Activated naive CD8-positive, alpha-beta T cell (primary cell): ENCODE data around the gene TRIM16.
"Not testable (repeated sequence)": the region's sequence is repeated elsewhere in the genome, so short reads cannot be mapped to it uniquely, and the experiment has no call there.

Source experiments
- H3K27ac Mint-ChIP-seq: one replicate; pipeline ENCODE4 v1.8.0; 2021; ENCODE audit warnings: mixed read lengths
- H3K27me3 Mint-ChIP-seq: one replicate; pipeline ENCODE4 v1.8.0; 2021; ENCODE audit warnings: mixed read lengths
- H3K36me3 Mint-ChIP-seq: one replicate; pipeline ENCODE4 v1.8.0; 2021; ENCODE audit warnings: mixed read lengths
- H3K4me1 Mint-ChIP-seq: one replicate; pipeline ENCODE4 v1.8.0; 2021; ENCODE audit warnings: low read depth, mixed read lengths
- H3K4me3 Mint-ChIP-seq: one replicate; pipeline ENCODE4 v1.8.0; 2021; ENCODE audit warnings: mild to moderate bottlenecking, mixed read lengths
- H3K9me3 Mint-ChIP-seq: one replicate; pipeline ENCODE4 v1.8.0; 2021; ENCODE audit warnings: low read depth, mixed read lengths

TRIM16 gene

DNA sequence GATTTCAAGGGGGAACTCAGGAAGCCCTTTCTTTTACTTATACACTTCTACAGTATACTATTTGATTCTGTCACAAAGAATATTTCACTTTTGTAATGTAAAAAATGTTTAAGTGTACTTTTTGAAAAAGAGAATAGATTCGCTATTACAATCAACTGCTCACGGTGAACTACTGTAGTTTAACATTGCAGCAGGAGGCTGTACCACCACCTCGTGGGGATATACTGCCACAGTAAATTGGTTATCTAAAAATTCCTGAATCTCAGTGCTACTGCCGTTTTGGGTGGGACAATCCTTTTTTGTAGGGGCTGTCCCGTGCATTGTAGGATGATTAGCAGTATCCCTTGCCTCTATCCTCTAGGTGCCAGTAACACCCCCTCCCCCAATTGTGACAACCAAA is 14.6 kb downstream of the TRIM16 start:
- not testable (repeated sequence) for H3K4me1 Mint-ChIP-seq, H3K4me3 Mint-ChIP-seq, H3K9me3 Mint-ChIP-seq, H3K27me3 Mint-ChIP-seq, H3K27ac Mint-ChIP-seq
- peaks cover 23% of the 10 kb centered on the region for H3K36me3 Mint-ChIP-seq

DNA sequence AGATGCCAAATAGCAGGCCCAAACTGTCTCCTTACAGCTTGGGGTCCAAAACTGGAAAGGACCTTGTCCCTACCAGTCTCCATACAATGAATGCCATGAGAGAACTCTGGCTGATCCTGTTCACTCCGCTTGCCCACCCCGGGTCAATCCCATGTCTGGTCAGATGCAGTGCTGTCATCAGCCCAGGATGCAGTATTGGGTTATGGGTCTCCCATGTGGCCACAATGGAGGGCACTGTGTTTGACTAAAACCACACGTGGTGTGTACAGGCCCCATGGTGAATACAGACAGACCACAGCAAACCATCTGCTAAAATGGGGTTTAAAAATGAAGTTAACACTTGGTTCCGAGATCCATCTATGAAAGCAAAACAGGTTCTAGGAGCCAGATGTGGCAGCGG is 20.4 kb downstream of the TRIM16 start:
- Mint-ChIP-seq H3K4me3 (no peak overlapping the region), H3K27me3 (no peaks in the 10 kb centered on the region), H3K36me3 (peaks cover 32% of the 10 kb centered on the region), H3K9me3 (no peaks in the 10 kb centered on the region), H3K4me1 (no peaks in the 10 kb centered on the region), H3K27ac (no peak overlapping the region)

DNA sequence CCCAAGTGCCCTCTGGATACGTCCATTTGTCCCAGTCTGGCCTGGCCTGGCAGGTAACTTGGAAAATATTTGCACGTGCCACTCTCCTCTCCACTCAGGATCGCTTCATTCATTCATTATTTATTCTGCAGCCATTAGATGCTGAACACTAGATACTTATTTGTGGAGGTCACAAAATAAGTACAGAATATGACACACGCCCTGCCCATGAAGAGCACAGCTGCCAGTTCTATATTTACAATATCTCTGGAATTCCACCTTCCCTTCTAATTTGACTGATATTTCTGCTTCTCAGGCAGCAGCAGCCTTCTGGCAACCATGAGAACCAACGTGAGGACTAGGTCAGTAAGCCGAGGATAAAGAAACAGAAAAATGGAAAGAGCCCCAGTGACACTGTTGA is 20.9 kb downstream of the TRIM16 start:
- Mint-ChIP-seq H3K9me3 (no peaks in the 10 kb centered on the region), H3K27me3 (no peaks in the 10 kb centered on the region), H3K4me1 (no peaks in the 10 kb centered on the region), H3K36me3 (peaks cover 32% of the 10 kb centered on the region), H3K4me3 (no peak overlapping the region), H3K27ac (no peak overlapping the region)

DNA sequence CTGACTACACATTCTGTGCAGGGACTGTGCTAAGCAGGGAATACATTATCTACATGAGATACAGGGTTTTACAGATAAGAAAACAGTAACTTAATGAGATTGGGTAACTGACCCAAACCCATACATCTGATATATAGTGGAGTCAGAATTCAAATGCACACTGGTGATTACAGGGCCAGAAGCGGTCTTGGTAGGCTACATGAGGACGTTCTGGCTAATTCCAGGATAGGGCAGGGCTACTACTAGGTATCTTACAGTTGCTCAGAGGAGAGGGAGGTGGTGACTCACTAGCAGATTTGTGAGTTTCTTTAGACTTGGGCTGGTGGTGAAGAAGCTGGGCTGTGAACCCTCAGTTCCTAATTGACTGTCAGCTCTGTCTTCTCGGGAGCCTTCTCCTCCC is 21.4 kb downstream of the TRIM16 start:
- H3K4me3 Mint-ChIP-seq = no peak overlapping the region
- no peaks in the 10 kb centered on the region for H3K27me3 Mint-ChIP-seq
- H3K9me3 Mint-ChIP-seq = no peaks in the 10 kb centered on the region
- no peak overlapping the region for H3K27ac Mint-ChIP-seq
- peaks cover 30% of the 10 kb centered on the region for H3K36me3 Mint-ChIP-seq
- no peaks in the 10 kb centered on the region for H3K4me1 Mint-ChIP-seq

DNA sequence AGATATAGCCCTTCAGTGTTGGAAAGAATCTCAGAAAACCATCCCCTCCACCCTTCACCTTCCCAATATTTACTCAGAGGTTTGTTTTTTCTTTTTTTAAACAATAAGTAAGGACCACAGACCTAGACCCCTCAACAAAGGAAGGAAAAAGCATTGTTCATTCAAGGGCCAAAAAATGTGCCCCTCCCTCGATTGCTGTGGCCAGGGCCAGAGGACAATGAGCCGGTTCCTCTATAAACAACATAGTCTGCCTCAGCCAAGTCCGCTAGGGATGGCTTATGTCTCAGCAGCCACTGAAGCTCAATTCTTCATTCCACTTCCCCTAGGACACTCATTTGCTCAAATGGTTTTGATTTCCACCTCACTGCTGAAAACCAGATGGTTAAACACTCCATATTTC is 24.0 kb downstream of the TRIM16 start:
- H3K27ac Mint-ChIP-seq = no peak overlapping the region

DNA sequence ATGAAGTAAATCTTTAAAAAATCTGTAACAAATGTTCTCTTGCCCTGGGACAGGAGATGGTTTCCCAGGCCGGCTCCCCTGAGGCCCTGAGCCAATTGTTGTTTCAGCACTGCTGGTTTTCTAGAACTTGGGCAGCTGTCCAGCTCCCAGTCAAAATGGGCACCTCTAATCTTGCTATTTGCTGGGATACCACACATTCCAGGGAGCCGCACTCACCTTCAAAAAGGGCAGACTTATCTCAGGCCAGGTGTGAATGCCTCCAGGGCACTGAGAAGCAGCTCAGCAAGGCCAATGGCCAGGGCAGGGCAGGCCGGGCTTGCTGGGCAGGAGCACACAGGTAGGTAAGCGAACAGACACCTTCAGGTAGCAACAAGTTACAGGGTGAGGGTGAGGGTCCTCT is 24.4 kb downstream of the TRIM16 start:
- H3K36me3 Mint-ChIP-seq = peaks cover 26% of the 10 kb centered on the region
- H3K4me3 Mint-ChIP-seq = no peak overlapping the region

More for the DNA sequence above, 24.0 kb downstream of the TRIM16 start:
- Mint-ChIP-seq H3K36me3 (peaks cover 26% of the 10 kb centered on the region), H3K9me3 (no peaks in the 10 kb centered on the region), H3K4me3 (no peak overlapping the region), H3K27me3 (no peaks in the 10 kb centered on the region), H3K4me1 (no peaks in the 10 kb centered on the region)

DNA sequence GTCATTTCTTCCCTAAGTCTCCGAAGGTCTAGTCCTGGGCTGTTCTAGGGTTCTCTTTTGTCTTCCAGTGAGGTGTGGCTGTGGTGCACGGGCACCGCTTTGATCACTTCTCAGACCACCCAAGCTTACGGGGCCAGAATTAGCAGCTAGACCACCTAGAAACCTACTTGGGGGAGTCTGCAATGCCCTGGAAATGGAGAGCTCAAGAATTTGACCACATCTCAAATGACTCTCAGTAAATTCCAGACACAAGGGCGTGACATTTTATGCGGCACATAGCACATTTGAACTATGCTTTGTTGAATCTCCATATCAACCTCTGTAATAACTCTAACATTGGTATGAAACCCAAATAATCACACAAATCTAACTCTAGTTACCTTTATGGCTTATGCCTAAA is 24.9 kb downstream of the TRIM16 start:
- H3K27ac Mint-ChIP-seq = no peak overlapping the region
- no peaks in the 10 kb centered on the region for H3K9me3 Mint-ChIP-seq
- H3K4me1 Mint-ChIP-seq = no peaks in the 10 kb centered on the region
- H3K36me3 Mint-ChIP-seq = peaks cover 26% of the 10 kb centered on the region
- H3K27me3 Mint-ChIP-seq = no peaks in the 10 kb centered on the region
- no peak overlapping the region for H3K4me3 Mint-ChIP-seq

More for the DNA sequence above, 24.4 kb downstream of the TRIM16 start:
- Mint-ChIP-seq H3K9me3 (no peaks in the 10 kb centered on the region), H3K27ac (no peak overlapping the region), H3K4me1 (no peaks in the 10 kb centered on the region), H3K27me3 (no peaks in the 10 kb centered on the region)

DNA sequence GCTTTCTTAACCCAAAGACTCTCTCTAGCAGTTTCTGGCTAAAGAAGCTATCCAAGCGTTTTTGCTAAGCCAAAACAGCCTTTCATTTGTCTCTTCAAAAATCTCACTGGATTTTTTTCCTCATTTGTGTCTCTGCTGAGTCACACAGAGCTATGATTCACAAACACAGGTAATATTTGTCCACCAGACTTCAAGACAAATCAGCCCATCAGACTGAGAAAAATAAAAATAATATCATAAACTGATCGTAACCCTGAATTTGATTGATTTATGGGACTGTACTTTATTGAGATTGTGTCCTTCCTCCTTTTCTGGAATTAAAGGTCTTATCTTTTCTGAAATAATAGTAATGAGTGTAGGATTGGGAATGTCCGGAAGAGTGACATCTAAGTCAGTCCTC is 25.8 kb downstream of the TRIM16 start:
- H3K27ac Mint-ChIP-seq = no peak overlapping the region
- H3K9me3 Mint-ChIP-seq = no peaks in the 10 kb centered on the region
- no peaks in the 10 kb centered on the region for H3K4me1 Mint-ChIP-seq
- no peaks in the 10 kb centered on the region for H3K27me3 Mint-ChIP-seq
- H3K4me3 Mint-ChIP-seq = no peak overlapping the region
- H3K36me3 Mint-ChIP-seq = peaks cover 22% of the 10 kb centered on the region

DNA sequence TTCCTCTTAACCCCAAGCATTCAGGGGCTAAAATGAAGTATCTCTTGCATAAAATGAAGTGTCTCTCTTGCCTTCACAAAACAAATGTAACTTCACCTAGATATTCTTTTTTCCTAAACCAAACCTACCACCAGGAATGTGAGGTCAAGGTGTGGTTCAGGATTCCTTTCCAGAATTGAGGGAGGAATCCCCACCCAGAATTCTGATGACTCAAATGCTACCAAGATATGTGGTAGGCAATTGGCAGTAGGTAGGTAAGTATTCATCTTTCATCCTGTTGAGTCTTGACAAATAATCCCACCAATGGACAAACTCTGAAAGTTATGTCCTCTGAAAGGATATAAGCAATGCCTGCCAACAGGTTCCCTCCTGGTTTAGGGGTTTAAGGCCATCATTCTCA is 26.2 kb downstream of the TRIM16 start:
- Mint-ChIP-seq H3K9me3 (no peaks in the 10 kb centered on the region), H3K27me3 (no peaks in the 10 kb centered on the region), H3K4me1 (peaks cover 1% of the 10 kb centered on the region), H3K36me3 (peaks cover 19% of the 10 kb centered on the region), H3K27ac (no peak overlapping the region), H3K4me3 (no peak overlapping the region)

DNA sequence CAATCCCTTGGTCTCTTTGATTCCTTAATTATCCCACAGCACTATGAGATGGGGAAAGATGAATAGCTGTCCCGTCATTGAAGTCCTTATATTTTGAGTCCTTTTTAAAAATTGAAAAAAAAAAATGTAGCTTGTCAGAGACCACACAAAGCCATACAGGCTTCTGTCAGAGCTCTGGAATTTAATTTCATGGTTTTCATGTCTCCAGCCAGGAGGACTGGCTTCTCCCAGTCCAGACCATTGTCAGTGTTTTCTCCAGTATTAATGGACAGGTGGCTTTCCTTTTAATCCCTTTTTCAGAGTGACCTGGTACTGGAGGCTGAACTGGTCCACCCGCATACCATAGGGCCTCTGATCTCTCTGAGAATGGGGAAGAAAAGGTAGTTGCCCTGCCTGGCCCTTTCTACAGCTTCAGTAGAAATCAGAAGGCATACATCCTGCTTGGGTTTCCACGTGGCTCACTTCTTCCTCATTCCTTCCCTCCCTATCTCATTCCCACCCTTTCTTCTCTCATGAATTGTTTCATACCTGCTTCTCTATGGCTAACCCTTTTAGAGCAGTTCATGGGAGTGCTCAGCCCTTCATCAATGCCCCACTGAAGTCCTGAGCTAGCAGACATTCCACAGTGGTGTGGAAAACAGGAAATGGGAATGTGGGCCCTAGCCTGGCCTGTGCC is 29.1 kb downstream of the TRIM16 start:
- Mint-ChIP-seq H3K36me3 (peaks cover 18% of the 10 kb centered on the region), H3K4me3 (no peak overlapping the region), H3K4me1 (peaks cover 12% of the 10 kb centered on the region), H3K9me3 (no peaks in the 10 kb centered on the region), H3K27ac (no peak overlapping the region), H3K27me3 (no peaks in the 10 kb centered on the region)

DNA sequence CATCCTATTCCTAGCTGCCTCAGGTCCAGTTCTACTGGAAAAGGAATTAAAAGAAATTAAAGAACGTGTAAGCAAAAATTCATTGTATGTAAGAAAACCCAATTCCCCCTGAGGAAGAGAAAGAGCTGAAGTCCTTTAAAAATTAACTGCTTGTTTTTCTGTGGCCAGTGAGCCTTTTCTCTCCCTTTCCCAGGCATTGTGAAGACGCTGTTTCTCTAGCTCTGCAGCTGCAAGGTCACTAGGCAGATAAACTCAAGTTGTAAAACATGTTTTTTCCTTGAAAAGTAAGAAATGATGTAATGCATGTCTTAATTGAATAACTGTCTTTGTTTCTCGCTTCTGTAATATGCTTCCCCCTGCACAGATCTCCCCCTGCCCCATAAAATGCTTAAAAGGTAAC is 29.7 kb downstream of the TRIM16 start:
- peaks cover 12% of the 10 kb centered on the region for H3K4me1 Mint-ChIP-seq
- H3K36me3 Mint-ChIP-seq = peaks cover 18% of the 10 kb centered on the region
- H3K4me3 Mint-ChIP-seq, H3K9me3 Mint-ChIP-seq, H3K27me3 Mint-ChIP-seq, H3K27ac Mint-ChIP-seq: not testable (repeated sequence)

DNA sequence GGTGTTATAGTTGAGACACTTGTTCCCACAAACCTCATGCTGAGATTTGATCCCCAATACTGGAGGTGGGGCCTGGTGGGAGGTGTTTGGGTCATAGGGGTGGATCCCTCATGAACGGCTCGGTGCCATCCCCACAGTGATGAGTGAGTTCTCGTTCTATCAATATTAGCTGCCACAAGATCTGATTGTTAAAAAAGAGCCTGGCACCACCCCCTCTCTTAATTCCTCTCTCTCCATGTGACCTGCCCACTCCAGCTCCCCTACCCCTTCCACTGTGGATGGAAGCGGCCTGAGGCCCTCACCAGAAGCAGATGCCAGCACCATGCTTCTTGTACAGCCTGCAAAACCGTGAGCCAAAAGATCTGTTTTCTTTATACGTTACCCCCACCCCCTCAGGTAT is 31.2 kb downstream of the TRIM16 start:
- H3K27me3 Mint-ChIP-seq = no peaks in the 10 kb centered on the region
- no peaks in the 10 kb centered on the region for H3K9me3 Mint-ChIP-seq
- peaks cover 12% of the 10 kb centered on the region for H3K4me1 Mint-ChIP-seq
- H3K4me3 Mint-ChIP-seq = no peak overlapping the region
- H3K36me3 Mint-ChIP-seq = peaks cover 14% of the 10 kb centered on the region
- no peak overlapping the region for H3K27ac Mint-ChIP-seq

DNA sequence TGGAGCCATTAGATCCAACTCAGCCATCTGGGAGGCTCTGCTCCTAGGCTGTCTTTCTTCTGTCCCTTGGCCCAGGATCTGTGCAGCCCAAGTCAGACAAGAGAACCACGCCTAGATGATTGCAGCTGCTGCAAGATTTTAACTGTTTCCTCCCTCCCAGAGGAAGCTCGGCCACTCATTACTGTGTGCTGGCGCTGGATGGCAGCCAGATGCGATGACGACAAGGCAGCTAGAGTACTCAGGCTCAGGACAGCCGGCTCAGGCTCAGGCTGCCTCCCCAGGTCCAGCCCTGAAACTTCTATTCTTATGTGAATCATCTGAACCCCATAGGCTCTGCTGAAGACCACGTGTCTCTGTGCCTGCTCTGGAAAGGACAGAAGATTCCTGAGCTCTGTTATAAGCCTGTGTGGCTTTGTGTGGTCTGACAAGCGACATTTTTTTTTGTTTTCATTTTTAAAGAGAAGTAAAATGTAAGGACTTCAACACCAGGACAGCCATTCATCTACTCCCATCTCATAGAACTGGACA is 32.5 kb downstream of the TRIM16 start:
- no peak overlapping the region for H3K27ac Mint-ChIP-seq

DNA sequence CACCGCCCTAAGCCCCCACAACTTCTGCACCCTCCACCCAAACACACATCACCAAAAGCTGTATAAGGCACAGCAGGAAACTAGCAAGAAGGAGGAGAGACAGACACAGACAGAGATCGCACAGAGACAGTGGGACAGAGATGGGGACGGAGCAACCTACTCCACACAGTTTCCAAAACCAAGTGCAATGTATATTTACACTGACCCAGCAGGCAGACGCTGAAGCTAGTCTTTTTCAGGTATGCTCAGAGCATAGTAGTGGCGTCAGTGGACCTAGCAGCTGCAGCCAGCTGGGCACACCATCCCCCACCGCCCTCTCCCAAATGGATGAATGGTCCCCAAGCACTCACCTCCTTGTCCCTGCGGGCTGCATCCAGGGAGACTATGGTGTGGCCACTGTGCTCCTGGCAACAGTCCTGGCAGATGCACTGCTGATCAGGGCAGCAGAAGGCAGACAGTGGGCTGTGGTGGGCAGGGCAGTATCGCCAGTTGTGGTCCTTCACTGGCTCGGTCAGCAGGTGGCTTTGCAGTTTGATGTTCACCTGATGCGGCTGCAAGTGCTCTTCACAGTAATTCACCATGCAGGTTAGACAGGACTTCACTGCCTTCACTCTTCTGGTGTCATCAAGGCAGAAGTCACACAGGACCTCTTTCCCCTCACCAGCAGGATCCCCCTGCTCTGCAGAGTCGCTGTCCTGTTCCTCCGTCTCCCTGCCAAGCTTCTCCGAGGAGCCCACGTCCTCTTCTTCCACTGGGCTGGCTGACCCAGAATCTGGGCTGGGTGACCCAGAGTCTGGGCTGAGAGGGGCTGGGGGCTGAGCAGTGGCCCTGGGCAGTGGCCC is 33.1 kb downstream of the TRIM16 start:
- Mint-ChIP-seq H3K4me1 (peaks cover 12% of the 10 kb centered on the region), H3K9me3 (no peaks in the 10 kb centered on the region), H3K4me3 (no peak overlapping the region)

More for the DNA sequence above, 32.5 kb downstream of the TRIM16 start:
- H3K27me3 Mint-ChIP-seq = no peaks in the 10 kb centered on the region
- peak overlapping the region; percentile 7 for H3K4me3 Mint-ChIP-seq
- H3K4me1 Mint-ChIP-seq = peaks cover 12% of the 10 kb centered on the region
- H3K9me3 Mint-ChIP-seq = no peaks in the 10 kb centered on the region
- peaks cover 9% of the 10 kb centered on the region for H3K36me3 Mint-ChIP-seq

DNA sequence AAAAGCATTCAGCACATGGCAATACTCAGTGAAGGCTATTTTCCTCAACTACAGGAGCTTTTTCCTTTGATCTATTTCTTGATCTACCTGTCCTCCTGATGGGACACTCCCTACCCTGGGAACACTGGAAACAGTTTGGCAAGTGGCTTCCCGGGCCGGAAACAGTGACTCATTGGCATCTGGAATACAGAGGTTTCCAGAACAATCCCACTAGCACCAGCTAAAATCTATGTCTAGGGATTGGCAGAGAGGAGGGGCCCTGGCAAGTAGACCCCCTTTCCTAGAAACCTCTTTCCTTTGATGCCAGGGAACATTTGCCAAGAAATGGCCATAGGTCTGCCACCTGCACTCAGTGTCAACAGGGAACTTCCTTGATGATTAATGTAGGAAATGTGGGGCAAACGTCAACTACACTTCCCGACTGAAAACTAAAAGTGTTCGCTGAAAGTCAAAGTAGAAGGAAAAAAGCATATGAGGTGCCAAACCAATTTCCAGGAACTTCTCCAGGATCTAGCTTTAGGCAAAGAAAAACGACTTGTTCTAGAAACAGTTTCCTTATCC is 34.2 kb downstream of the TRIM16 start:
- H3K9me3 Mint-ChIP-seq = no peaks in the 10 kb centered on the region
- H3K27me3 Mint-ChIP-seq = no peaks in the 10 kb centered on the region
- no peak overlapping the region for H3K4me3 Mint-ChIP-seq
- H3K4me1 Mint-ChIP-seq = peaks cover 18% of the 10 kb centered on the region
- peaks cover 9% of the 10 kb centered on the region for H3K36me3 Mint-ChIP-seq
- H3K27ac Mint-ChIP-seq = no peak overlapping the region

More for the DNA sequence above, 33.1 kb downstream of the TRIM16 start:
- no peaks in the 10 kb centered on the region for H3K27me3 Mint-ChIP-seq
- no peak overlapping the region for H3K27ac Mint-ChIP-seq
- peaks cover 9% of the 10 kb centered on the region for H3K36me3 Mint-ChIP-seq
